HK-2 (cell line): ENCODE results near the gene ERFE.
A peak's percentile ranks its signal among the peaks of the same experiment; 100 is the strongest.
"Not testable (repeated sequence)": the region's sequence is repeated elsewhere in the genome, so short reads cannot be mapped to it uniquely, and the experiment has no call there.

Experiments
- DNase-seq: peaks from one replicate; pipeline ENCODE4 v3.0.0-alpha.2; 2018; ENCODE audit not compliant: unreplicated experiment

Gene ERFE

GRCh38 chr2:238168196-238169047 lies 9.7 kb downstream of the ERFE start:
- DNase-seq = no peak

GRCh38 chr2:238169048-238169707 lies 10.4 kb downstream of the ERFE start:
- DNase-seq = peak; percentile 40

- peak; percentile 84 for DNase-seq
Measured at GRCh38 chr2:238169708-238170251, 11.0 kb downstream of the ERFE start.

GRCh38 chr2:238170386-238171071 lies 11.8 kb downstream of the ERFE start:
- no peak for DNase-seq

GRCh38 chr2:238171072-238171431 lies 12.3 kb downstream of the ERFE start:
- DNase-seq = not testable (repeated sequence)

- DNase-seq = no peak
Measured at GRCh38 chr2:238171575-238172187, 12.9 kb downstream of the ERFE start.

- no peak for DNase-seq
Measured at GRCh38 chr2:238172439-238172838, 13.7 kb downstream of the ERFE start.

GRCh38 chr2:238173692-238174091 lies 14.9 kb downstream of the ERFE start:
- DNase-seq = no peak

GRCh38 chr2:238174291-238174690 lies 15.5 kb downstream of the ERFE start:
- no peak for DNase-seq

- DNase-seq = no peak
Measured at GRCh38 chr2:238174701-238175100, 15.9 kb downstream of the ERFE start.

- DNase-seq = no peak
Measured at GRCh38 chr2:238176613-238177012, 17.8 kb downstream of the ERFE start.

- DNase-seq = no peak
Measured at GRCh38 chr2:238180554-238180953, 21.8 kb downstream of the ERFE start.

- DNase-seq = no peak
Measured at GRCh38 chr2:238182362-238182761, 23.6 kb downstream of the ERFE start.

- DNase-seq = no peak
Measured at GRCh38 chr2:238183821-238184220, 25.1 kb downstream of the ERFE start.

- DNase-seq = peak; percentile 22
Measured at GRCh38 chr2:238187618-238188548, 29.1 kb downstream of the ERFE start.

GRCh38 chr2:238190445-238190844 lies 31.7 kb downstream of the ERFE start:
- DNase-seq = no peak

- DNase-seq = peak; percentile 10
Measured at GRCh38 chr2:238202326-238203093, 43.7 kb downstream of the ERFE start.

- DNase-seq = peak; percentile 86
Measured at GRCh38 chr2:238203094-238203972, 44.6 kb downstream of the ERFE start, which contains the start of gene ILKAP. Gene ILKAP (minus strand): TSS chr2:238203695. CDS start chr2:238203553, 142 bp downstream.
